ENCODE measurements around the gene MAP4K2. TPM values are rescaled to one million over a fixed set of nuclear protein-coding genes. Genes with fewer than 3 reads are reported as not detected.

The MAP4K2 gene
- total and polyA plus RNA-seq, 8 donors = 19.3 to 48.2 (median 45.2) TPM

GRCh38 chr11:64834031-64834722 is 31.2 kb upstream of the MAP4K2 start:
- no peaks in the 10 kb centered on the region for H3K4me1 ChIP-seq
- H3K27ac ChIP-seq = no peak overlapping the region
- no peaks in the 10 kb centered on the region for H3K27me3 ChIP-seq
- TF ChIP-seq, protein P1, sequence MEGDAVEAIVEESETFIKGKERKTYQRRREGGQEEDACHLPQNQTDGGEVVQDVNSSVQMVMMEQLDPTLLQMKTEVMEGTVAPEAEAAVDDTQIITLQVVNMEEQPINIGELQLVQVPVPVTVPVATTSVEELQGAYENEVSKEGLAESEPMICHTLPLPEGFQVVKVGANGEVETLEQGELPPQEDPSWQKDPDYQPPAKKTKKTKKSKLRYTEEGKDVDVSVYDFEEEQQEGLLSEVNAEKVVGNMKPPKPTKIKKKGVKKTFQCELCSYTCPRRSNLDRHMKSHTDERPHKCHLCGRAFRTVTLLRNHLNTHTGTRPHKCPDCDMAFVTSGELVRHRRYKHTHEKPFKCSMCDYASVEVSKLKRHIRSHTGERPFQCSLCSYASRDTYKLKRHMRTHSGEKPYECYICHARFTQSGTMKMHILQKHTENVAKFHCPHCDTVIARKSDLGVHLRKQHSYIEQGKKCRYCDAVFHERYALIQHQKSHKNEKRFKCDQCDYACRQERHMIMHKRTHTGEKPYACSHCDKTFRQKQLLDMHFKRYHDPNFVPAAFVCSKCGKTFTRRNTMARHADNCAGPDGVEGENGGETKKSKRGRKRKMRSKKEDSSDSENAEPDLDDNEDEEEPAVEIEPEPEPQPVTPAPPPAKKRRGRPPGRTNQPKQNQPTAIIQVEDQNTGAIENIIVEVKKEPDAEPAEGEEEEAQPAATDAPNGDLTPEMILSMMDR (IDR thresholded peaks at IDR 0.05) = no peak
- no peaks in the 10 kb centered on the region for H3K9me3 ChIP-seq
- DNase-seq (no peak), ATAC-seq (no peak)
- intact Hi-C loops (cut with DNase I) = no loop called here
- H3K36me3 ChIP-seq = peaks cover 0 to 57% of the 10 kb centered on the region in 2 donors
- no peak overlapping the region for H3K4me3 ChIP-seq

- ATAC-seq (no peak), DNase-seq (no peak)
- Histone ChIP-seq H3K27ac (no peak overlapping the region), H3K27me3 (no peaks in the 10 kb centered on the region), H3K9me3 (no peaks in the 10 kb centered on the region), H3K4me3 (no peak overlapping the region), H3K36me3 (peaks cover 0 to 55% of the 10 kb centered on the region in 2 donors), H3K4me1 (no peaks in the 10 kb centered on the region)
- intact Hi-C loops (cut with DNase I) = no loop called here
- TF ChIP-seq, protein P1 (IDR thresholded peaks at IDR 0.05) = no peak
Measured at GRCh38 chr11:64833509-64833908, 30.5 kb upstream of the MAP4K2 start.

DNA sequence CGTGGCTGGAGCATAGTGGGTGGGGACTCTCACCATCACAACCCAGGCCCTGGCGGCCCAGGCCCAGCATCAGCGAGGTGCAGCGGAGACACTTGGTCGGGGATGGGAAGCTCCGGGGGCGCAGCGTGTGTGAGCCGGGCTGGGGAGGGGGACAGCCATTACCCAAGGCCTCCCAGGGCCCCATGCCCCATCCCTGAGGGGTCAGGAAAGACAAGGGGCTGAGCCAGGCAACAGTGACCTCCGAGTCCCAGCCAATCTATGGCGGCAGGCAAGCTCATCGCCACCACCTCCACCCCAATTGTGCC is 30.1 kb upstream of the MAP4K2 start:
- intact Hi-C loops (cut with DNase I) = no loop called here
- ATAC-seq (no peak), DNase-seq (no peak)
- Histone ChIP-seq H3K4me3 (no peak overlapping the region), H3K9me3 (no peaks in the 10 kb centered on the region), H3K27ac (no peak overlapping the region), H3K4me1 (no peaks in the 10 kb centered on the region), H3K27me3 (no peaks in the 10 kb centered on the region), H3K36me3 (peaks cover 0 to 51% of the 10 kb centered on the region in 2 donors)
- TF ChIP-seq, protein P1 (IDR thresholded peaks at IDR 0.05) = no peak

DNA sequence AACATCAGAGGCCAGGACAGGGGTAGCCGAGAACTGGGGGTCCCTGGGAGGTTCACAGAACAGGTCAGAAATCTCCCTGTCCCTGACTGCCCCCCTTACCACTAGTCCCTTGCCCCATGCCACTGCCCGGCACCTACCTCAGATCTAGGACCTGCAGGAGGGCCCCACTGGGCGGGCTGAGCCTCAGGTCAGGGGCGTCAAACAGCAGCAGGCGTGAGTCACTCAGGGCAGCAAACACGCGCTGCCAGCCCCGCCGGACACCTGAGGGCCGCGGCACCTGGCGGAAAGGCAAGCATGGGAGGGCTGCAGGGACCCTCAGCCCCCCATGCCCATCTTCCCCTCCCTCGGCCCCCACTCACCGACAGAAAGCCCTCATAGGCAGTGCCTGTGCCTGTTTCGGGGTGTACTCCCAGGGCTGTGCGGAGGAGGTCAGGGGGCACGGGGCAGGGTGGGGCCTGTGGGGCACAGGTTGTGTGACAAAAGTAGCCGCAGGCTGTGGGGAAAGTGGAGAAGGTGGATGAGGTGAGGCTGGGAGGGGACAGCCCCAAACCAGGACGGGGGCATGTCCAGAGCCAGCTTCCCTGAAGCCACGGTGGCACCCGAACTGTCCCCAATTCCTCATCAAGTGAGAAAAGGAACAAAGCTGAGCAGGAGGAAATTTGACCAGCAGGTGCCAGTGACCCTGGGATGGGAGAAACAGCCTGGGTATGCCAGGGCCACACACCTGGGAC is 29.6 kb upstream of the MAP4K2 start:
- H3K4me1 ChIP-seq = no peaks in the 10 kb centered on the region
- H3K36me3 ChIP-seq = peaks cover 0 to 49% of the 10 kb centered on the region in 2 donors
- H3K27me3 ChIP-seq = no peaks in the 10 kb centered on the region
- ATAC-seq (no peak), DNase-seq (no peak)
- no peaks in the 10 kb centered on the region for H3K9me3 ChIP-seq
- no peak overlapping the region for H3K4me3 ChIP-seq
- TF ChIP-seq, protein P1 (IDR thresholded peaks at IDR 0.05) = no peak
- H3K27ac ChIP-seq = no peak overlapping the region
- intact Hi-C loops (cut with DNase I) = no loop called here

DNA sequence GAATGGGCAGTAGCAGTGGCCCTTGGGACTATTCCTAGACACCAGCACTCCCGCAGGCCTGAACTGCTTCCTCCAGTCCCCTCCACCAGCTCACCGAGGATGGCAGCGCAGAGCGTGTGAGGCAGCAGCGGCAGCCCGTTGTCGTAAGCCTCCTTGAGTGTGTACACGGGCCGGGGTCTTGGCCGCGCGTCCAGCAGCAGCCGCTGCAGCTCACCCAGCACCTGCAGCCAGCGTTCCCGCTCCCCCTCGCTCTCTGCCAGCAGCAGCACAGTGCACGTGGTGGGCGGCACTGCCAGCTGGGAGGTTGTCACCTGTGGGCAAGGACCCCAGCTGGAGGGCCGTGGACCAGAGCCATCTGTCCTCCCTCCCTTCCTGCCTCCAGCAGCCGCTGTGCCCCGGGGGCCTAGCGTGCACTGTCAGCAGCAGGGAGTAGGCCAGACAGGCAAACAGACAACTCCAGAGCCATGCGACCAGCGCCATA is 28.4 kb upstream of the MAP4K2 start:
- H3K4me1 ChIP-seq = no peaks in the 10 kb centered on the region
- no peaks in the 10 kb centered on the region for H3K27me3 ChIP-seq
- TF ChIP-seq, protein P1 (IDR thresholded peaks at IDR 0.05) = no peak
- no peak overlapping the region for H3K27ac ChIP-seq
- ATAC-seq = no peak
- no peaks in the 10 kb centered on the region for H3K9me3 ChIP-seq
- no peak overlapping the region for H3K4me3 ChIP-seq
- intact Hi-C loops (cut with DNase I) = no loop called here
- DNase-seq = no peak
- H3K36me3 ChIP-seq = peaks cover 0 to 60% of the 10 kb centered on the region in 2 donors

Measured in left lung (tissue), 10 donors.